SK-N-MC (cell line): ENCODE results near the gene GID8.

Source experiments
- EZH2 ChIP-seq: fragments of 200-600 bp; sonication (generic); IDR thresholded peaks from one replicate; pipeline ENCODE4 v1.6.1; 2017; ENCODE audit warnings: antibody characterized with exemption
- POLR2AphosphoS5 ChIP-seq: IDR thresholded peaks from 2 replicates; pipeline ENCODE4 v1.6.1; 2012; ENCODE audit warnings: mild to moderate bottlenecking, low read depth, low read length, borderline replicate concordance

GRCh38 chr20:62935204-62935967, 2.6 kb upstream of the GID8 start:
- TF ChIP-seq EZH2: no peak
- TF ChIP-seq POLR2AphosphoS5: no peak
